HG03060 (cell line): ENCODE measurements around the gene TIMM22.

Experiments
- ATAC-seq: cut with Tn5 transposase; IDR thresholded peaks from one replicate; pipeline ENCODE4 v1.9.1; 2021; ENCODE audit warnings: low read depth, moderate number of reproducible peaks; ENCODE audit not compliant: unreplicated experiment

Gene TIMM22

DNA sequence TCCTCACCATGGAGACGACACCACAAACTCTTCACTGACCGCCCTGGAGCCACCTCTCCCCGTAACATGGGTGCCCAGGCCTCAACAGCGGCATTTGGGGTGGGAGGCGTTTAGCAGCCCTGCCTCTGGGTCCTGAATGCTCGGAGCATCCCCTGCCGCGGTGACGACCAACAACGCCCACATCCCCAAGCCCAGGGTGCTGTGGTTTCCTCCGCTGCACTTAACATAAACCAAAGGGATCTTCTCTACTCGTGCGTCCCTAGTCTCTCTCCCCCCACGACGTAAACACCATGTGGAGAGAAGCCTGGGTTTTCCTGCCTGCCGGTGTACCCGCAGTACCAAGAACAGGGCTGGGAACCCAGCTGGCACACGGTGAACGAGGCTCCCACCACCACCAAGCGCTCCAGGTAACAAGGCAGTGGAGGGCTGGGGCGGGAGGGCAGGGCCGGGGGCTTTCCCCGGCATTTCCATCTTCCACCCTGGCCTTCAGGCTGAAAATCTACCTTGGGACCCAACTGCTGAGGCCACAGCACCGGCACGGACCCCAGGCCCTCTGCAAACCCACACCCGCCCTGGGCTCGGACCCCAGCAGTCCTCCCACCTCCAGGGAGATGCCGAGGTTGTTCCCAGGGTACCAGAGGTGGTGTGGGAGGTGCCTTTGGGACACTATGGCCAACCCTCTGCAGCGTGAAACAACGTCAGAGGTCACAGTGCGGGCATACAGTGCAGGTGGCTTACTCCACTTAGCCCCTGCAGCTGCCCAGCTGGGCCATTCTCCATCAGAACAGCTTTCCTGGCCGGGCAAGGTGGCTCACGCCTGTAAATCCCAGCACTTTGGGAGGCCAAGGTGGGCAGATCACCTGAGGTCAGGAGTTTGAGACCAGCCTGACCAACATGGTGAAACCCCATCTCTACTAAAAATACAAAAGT, 54.3 kb downstream of the TIMM22 start:
- ATAC-seq = no peak
